H1 (cell line): ENCODE data around the gene OR10A4. TPM values are rescaled to one million over a fixed set of nuclear protein-coding genes. Genes with fewer than 3 reads are reported as not detected.

Experiments used
- CTCF ChIA-PET: fragments of 300-600 bp; sonication (Branson Sonifier 250); formaldehyde crosslinking; loops from one replicate; lab custom pipeline; 2021; ENCODE audit not compliant: partially characterized antibody; lab: Charles Lee
- POLR2A ChIA-PET: fragments of 300-600 bp; sonication (Branson Sonifier 250); formaldehyde crosslinking; loops from one replicate; lab custom pipeline; 2021; ENCODE audit warnings: inconsistent platforms; ENCODE audit not compliant: partially characterized antibody; lab: Charles Lee
- DNase-seq, 2 experiments: peaks; one replicate each; pipeline versions ENCODE4 v3.0.0 to v3.0.0-alpha.2; 2010 to 2022; ENCODE audit warnings: low spot score in 2 of 2, low read depth in 1 of 2, mixed read lengths in 1 of 2
- FAIRE-seq: peaks from 2 replicates; lab custom pipeline; 2011; peaks lifted over from hg19 to GRCh38; lab: Jason Lieb, UNC
- H2AFZ ChIP-seq: 2 replicates; pipeline ENCODE4 v1.8.1; 2012; ENCODE audit warnings: low read length, inconsistent platforms
- H2AK5ac ChIP-seq: 2 replicates; pipeline ENCODE4 v1.6.1; 2013; ENCODE audit warnings: low read depth, low read length
- H2BK120ac ChIP-seq: replicated peaks from 2 replicates; pipeline ENCODE3; 2013; ENCODE audit warnings: low read depth, low read length, inconsistent platforms
- H2BK12ac ChIP-seq: 2 replicates; pipeline ENCODE4 v1.6.1; 2013; ENCODE audit warnings: low read depth, low read length
- H2BK15ac ChIP-seq: 2 replicates; pipeline ENCODE4 v1.6.1; 2013; ENCODE audit warnings: low read length
- H2BK20ac ChIP-seq: 2 replicates; pipeline ENCODE4 v1.6.1; 2013; ENCODE audit warnings: low read length
- H2BK5ac ChIP-seq: 2 replicates; pipeline ENCODE4 v1.6.1; 2013; ENCODE audit warnings: low read depth, low read length
- H3K14ac ChIP-seq: 2 replicates; pipeline ENCODE4 v1.6.1; 2013; ENCODE audit warnings: inconsistent platforms; ENCODE audit not compliant: insufficient read length
- H3K18ac ChIP-seq: 2 replicates; pipeline ENCODE4 v1.6.1; 2013; ENCODE audit warnings: low read length; ENCODE audit errors: extremely low read depth
- H3K23ac ChIP-seq: 2 replicates; pipeline ENCODE4 v1.6.1; 2013; ENCODE audit warnings: inconsistent platforms; ENCODE audit not compliant: insufficient read length
- H3K23me2 ChIP-seq: 2 replicates; pipeline ENCODE4 v1.6.1; 2013; ENCODE audit warnings: low read depth, low read length
- H3K27ac ChIP-seq: 2 replicates; pipeline ENCODE4 v1.6.1; 2011; ENCODE audit warnings: low read depth, low read length, inconsistent platforms
- H3K27me3 ChIP-seq, 4 experiments: replicated peaks in 1 of 4; 1 replicate in 1 of 4; 2 replicates in 3 of 4; pipeline versions ENCODE4 v1.6.1 to v1.8.1; 2011 to 2013; ENCODE audit warnings: low read length in 3 of 4, mild to moderate bottlenecking in 3 of 4, inconsistent platforms in 2 of 4, mixed read lengths in 2 of 4, moderate library complexity in 1 of 4; ENCODE audit not compliant: control insufficient read depth in 3 of 4, insufficient read depth in 3 of 4; ENCODE audit errors: extremely low read depth in 1 of 4
- H3K36me3 ChIP-seq, 4 experiments: 2 replicates each; pipeline versions ENCODE4 v1.6.1 to v1.8.1; 2011 to 2013; ENCODE audit warnings: mild to moderate bottlenecking in 4 of 4, low read length in 3 of 4, moderate library complexity in 2 of 4, control low read depth in 1 of 4, inconsistent platforms in 1 of 4; ENCODE audit not compliant: insufficient read depth in 4 of 4, control insufficient read depth in 2 of 4
- H3K4ac ChIP-seq: replicated peaks from 2 replicates; pipeline ENCODE3; 2013; ENCODE audit warnings: low read length, low read depth, mixed read lengths, inconsistent platforms; ENCODE audit not compliant: insufficient read length
- H3K4me1 ChIP-seq, 4 experiments: replicated peaks in 1 of 4; 1 replicate in 1 of 4; 2 replicates in 3 of 4; pipeline versions ENCODE4 v1.6.1 to v1.8.1; 2011 to 2013; ENCODE audit warnings: low read length in 3 of 4, inconsistent platforms in 2 of 4, mixed read lengths in 1 of 4; ENCODE audit not compliant: insufficient read depth in 4 of 4, control insufficient read depth in 3 of 4
- H3K4me2 ChIP-seq, 2 experiments: 2 replicates each; pipeline versions ENCODE4 v1.6.1 to v1.8.1; 2011 to 2013; ENCODE audit warnings: low read depth in 2 of 2, low read length in 2 of 2, control low read depth in 1 of 2, inconsistent platforms in 1 of 2, mild to moderate bottlenecking in 1 of 2; ENCODE audit not compliant: insufficient read depth in 1 of 2
- H3K4me3 ChIP-seq, 4 experiments: fragments of 200-600, 300-600 bp in 1 of 4; sonication (generic), shearing (Covaris generic), sonication (Bioruptor Twin) in 1 of 4; 2 replicates each; pipeline versions ENCODE4 v1.5.1 to v1.8.1; 2011 to 2016; ENCODE audit warnings: low read length in 4 of 4, low read depth in 3 of 4, control low read depth in 2 of 4, inconsistent platforms in 2 of 4, mild to moderate bottlenecking in 2 of 4, mixed read lengths in 1 of 4, moderate library complexity in 1 of 4; ENCODE audit not compliant: insufficient read depth in 2 of 4; ENCODE audit errors: extremely low read depth in 1 of 4
- H3K56ac ChIP-seq: replicated peaks from 2 replicates; pipeline ENCODE3; 2013; ENCODE audit warnings: low read depth, mild to moderate bottlenecking, mixed read lengths, low read length, inconsistent platforms; ENCODE audit not compliant: insufficient read length
- H3K79me1 ChIP-seq: 2 replicates; pipeline ENCODE4 v1.6.1; 2013; ENCODE audit warnings: low read depth, low read length, control low read depth
- H3K79me2 ChIP-seq, 2 experiments: 2 replicates each; pipeline versions ENCODE4 v1.6.1 to v1.8.1; 2012 to 2013; ENCODE audit warnings: low read length in 2 of 2, mild to moderate bottlenecking in 2 of 2, inconsistent platforms in 1 of 2; ENCODE audit not compliant: insufficient read depth in 2 of 2, control insufficient read depth in 1 of 2
- H3K9ac ChIP-seq, 4 experiments: replicated peaks in 1 of 4; 1 replicate in 1 of 4; 2 replicates in 3 of 4; pipeline versions ENCODE4 v1.6.1 to v1.8.1; 2011 to 2013; ENCODE audit warnings: low read depth in 3 of 4, low read length in 3 of 4, control low read depth in 2 of 4, mild to moderate bottlenecking in 2 of 4, moderate library complexity in 2 of 4, inconsistent platforms in 1 of 4; ENCODE audit errors: extremely low read depth in 1 of 4
- H3K9me3 ChIP-seq, 2 experiments: 2 replicates each; pipeline versions ENCODE4 v1.6.1 to v1.8.1; 2012 to 2013; ENCODE audit warnings: mild to moderate bottlenecking in 2 of 2, moderate library complexity in 2 of 2, control low read depth in 1 of 2, inconsistent platforms in 1 of 2, low read depth in 1 of 2, low read length in 1 of 2, mixed read lengths in 1 of 2; ENCODE audit not compliant: insufficient read depth in 2 of 2
- H4K20me1 ChIP-seq, 2 experiments: replicated peaks in 1 of 2; 2 replicates each; pipeline versions ENCODE3 to v1.8.1; 2011 to 2013; ENCODE audit warnings: inconsistent platforms in 2 of 2, low read length in 2 of 2, mild to moderate bottlenecking in 1 of 2; ENCODE audit not compliant: insufficient read depth in 2 of 2, control insufficient read depth in 1 of 2
- H4K5ac ChIP-seq: 2 replicates; pipeline ENCODE4 v1.6.1; 2013; ENCODE audit warnings: low read length, low read depth, mixed read lengths, inconsistent platforms; ENCODE audit not compliant: insufficient read length
- H4K8ac ChIP-seq: 2 replicates; pipeline ENCODE4 v1.8.0; 2013; ENCODE audit warnings: mild to moderate bottlenecking, moderate library complexity, low read length, inconsistent platforms; ENCODE audit not compliant: insufficient read depth; ENCODE audit errors: extremely low read depth
- H4K91ac ChIP-seq: replicated peaks from 2 replicates; pipeline ENCODE3; 2013; ENCODE audit warnings: low read length, mixed read lengths, inconsistent platforms; ENCODE audit not compliant: insufficient read length
- CBX5 ChIP-seq: fragments of 300-800, 300-1000 bp; sonication (generic); IDR thresholded peaks from 2 replicates; pipeline ENCODE4 v1.7.1; 2016; ENCODE audit warnings: antibody characterized with exemption, low read length, low read depth
- NRF1 ChIP-seq: IDR thresholded peaks from 2 replicates; pipeline ENCODE4 v1.6.1; 2011; ENCODE audit warnings: mild to moderate bottlenecking, low read depth, low read length, improper control_type of control experiment
- RBBP5 ChIP-seq: IDR thresholded peaks from 2 replicates; pipeline ENCODE4 v1.7.1; 2012; ENCODE audit warnings: low read depth, mild to moderate bottlenecking, inconsistent platforms, low read length, moderate library complexity, borderline replicate concordance
- SIN3A ChIP-seq, 2 experiments: IDR thresholded peaks in 1 of 2; conservative IDR thresholded peaks in 1 of 2; 2 replicates each; pipeline ENCODE4 v1.6.1; 2011 to 2012; ENCODE audit warnings: low read length in 2 of 2, improper control_type of control experiment in 1 of 2, low read depth in 1 of 2, mild to moderate bottlenecking in 1 of 2
- SP4 ChIP-seq: IDR thresholded peaks from 2 replicates; pipeline ENCODE4 v1.6.1; 2012; ENCODE audit warnings: low read length, inconsistent platforms
- SUZ12 ChIP-seq: fragments of 200-600 bp; sonication (generic); IDR thresholded peaks from 2 replicates; pipeline ENCODE4 v1.6.1; 2012; ENCODE audit warnings: mild to moderate bottlenecking, inconsistent platforms, low read length, moderate library complexity, mixed read lengths
- WGBS, 2 experiments: shearing (Covaris generic) in 1 of 2; methylation state at CpG; one replicate each; pipeline versions ENCODE4 v1.1.6 to v1.1.7; 2013 to 2015; ENCODE audit warnings: low lambda C conversion rate in 2 of 2, mixed read lengths in 2 of 2, inconsistent platforms in 1 of 2, low coverage in 1 of 2, missing lambda C conversion rate in 1 of 2; ENCODE audit not compliant: insufficient replicate concordance in 2 of 2, insufficient coverage in 1 of 2, insufficient read length in 1 of 2; ENCODE audit errors: extremely low coverage in 1 of 2, missing lambda C conversion rate in 1 of 2; 5-methylcytosine and 5-hydroxymethylcytosine counted together
- polyA plus RNA-seq, 7 experiments: library from polyadenylated mRNA; depleted of rRNA in 3 of 7; stranded (reverse) in 5 of 7; unstranded in 2 of 7; fragments of >200 nt in 5 of 7; fragments of 200-250 nt in 2 of 7; gene quantifications; 1 replicate in 5 of 7; 2 replicates in 1 of 7; 4 replicates in 1 of 7; pipeline versions ENCODE4 v1.2.1 to v1.2.3, GENCODE V29; 2011 to 2013; ENCODE audit warnings: missing spikeins in 2 of 7, mixed read lengths in 2 of 7
- total RNA-seq: library from RNA; stranded (reverse); fragmentation: NEBNext Ultra II Directional; extraction: Animal tissue kit (Norgen Biotek cat#: 25700); gene quantifications from 2 replicates; pipeline ENCODE4 v1.2.1, GENCODE V29; 2021

Gene OR10A4
- total and polyA plus RNA-seq, 2 of the 8 experiments (the other 6 are each of a cell fraction or from before 2014, with no cell fraction given) = not detected

- Histone ChIP-seq H3K4me2 (no peak overlapping the region), H2AK5ac (no peak overlapping the region), H4K5ac (no peak overlapping the region), H3K18ac (no peak overlapping the region), H4K8ac (no peak overlapping the region), H2BK120ac (no peak overlapping the region), H4K91ac (no peak overlapping the region), H3K27ac (no peak overlapping the region), H2AFZ (no peak overlapping the region), H2BK5ac (no peak overlapping the region), H2BK20ac (no peak overlapping the region), H3K79me2 (no peaks in the 10 kb centered on the region), H2BK15ac (no peak overlapping the region), H3K4ac (no peak overlapping the region), H3K4me1 (no peaks in the 10 kb centered on the region), H3K14ac (no peak overlapping the region), H3K36me3 (no peaks in the 10 kb centered on the region), H3K56ac (no peak overlapping the region), H4K20me1 (no peaks in the 10 kb centered on the region), H3K23me2 (no peaks in the 10 kb centered on the region), H3K9ac (no peak overlapping the region), H3K27me3 (no peaks in the 10 kb centered on the region), H2BK12ac (no peak overlapping the region), H3K23ac (no peak overlapping the region), H3K79me1 (no peaks in the 10 kb centered on the region), H3K4me3 (no peak overlapping the region), H3K9me3 (no peaks in the 10 kb centered on the region; a peak in 2 of 4 replicates)
- 90% methylated on average over 2 of the region's 2 CpGs; no CpG with 5 or more reads in 1 of the 2 experiments for WGBS, 2 experiments
- POLR2A ChIA-PET = no interaction called here
- DNase-seq (no peak), FAIRE-seq (no peak)
- TF ChIP-seq NRF1 (no peak), SP4 (no peak), CBX5 (no peak), SIN3A (conservative IDR thresholded peaks at IDR 0.05 in 1 of 2, IDR thresholded peaks at IDR 0.05 in 1 of 2; ENCODE audit: low read depth in 1 of 2, low read length in 2 of 2) (no peak), RBBP5 (no peak), SUZ12 (no peak)
- CTCF ChIA-PET = interaction anchor here (1.5 kb wide), 1 partner anchor 12 kb away, joined by 5 read pairs; the partner anchor contains the start of gene OR10A2
These were observed 664 bp upstream of the OR10A4 start for GRCh38 chr11:6875761-6876160.
